OCI-LY7 (cell line): ENCODE data around the gene ZNF598.

ENCODE experiments used
- EZH2phosphoT487 ChIP-seq: fragments of 200-600 bp; sonication (generic); IDR thresholded peaks from 2 replicates; pipeline ENCODE4 v1.6.1; 2018; ENCODE audit warnings: low read depth, borderline replicate concordance, mild to moderate bottlenecking, mixed run types, antibody characterized with exemption, low read length, moderate library complexity, mixed read lengths
- TF ChIP-seq, protein P1 (sequence below): fragments of 200-600 bp; sonication (generic); conservative IDR thresholded peaks from 2 replicates; pipeline ENCODE4 v1.5.1; 2014; ENCODE audit warnings: mild to moderate bottlenecking, antibody characterized with exemption, low read length, moderate library complexity, mixed read lengths

DNA sequence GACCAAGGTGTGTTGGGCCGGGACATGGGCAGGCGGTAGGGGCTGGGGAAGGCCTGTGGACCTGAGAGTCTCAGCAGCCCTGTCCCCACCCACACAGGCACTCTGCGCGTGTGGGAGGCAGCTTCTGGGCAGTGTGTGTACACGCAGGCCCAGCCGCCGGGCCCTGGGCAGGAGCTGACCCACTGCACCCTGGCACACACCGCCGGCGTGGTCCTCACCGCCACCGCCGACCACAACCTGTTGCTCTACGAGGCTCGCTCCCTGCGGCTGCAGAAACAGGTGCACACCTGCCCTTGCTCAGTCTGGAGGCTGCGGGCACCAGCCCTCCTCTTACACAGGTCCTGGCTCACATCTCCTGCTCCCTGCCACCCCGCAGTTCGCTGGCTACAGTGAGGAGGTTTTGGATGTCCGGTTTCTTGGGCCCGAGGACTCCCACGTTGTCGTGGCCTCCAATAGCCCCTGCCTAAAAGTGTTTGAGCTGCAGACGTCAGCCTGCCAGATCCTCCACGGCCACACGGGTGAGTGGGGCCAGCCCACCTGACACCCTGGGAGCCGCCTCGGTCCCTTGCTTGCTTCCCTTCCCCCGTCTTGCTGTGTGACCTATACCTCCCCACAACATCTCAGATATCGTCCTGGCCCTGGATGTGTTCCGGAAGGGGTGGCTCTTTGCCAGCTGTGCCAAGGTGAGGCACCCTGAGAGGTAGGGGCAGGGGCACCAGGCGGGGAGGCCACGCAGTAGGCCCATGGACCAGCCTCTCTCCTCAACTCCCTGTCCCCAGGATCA, 34.0 kb downstream of the ZNF598 start:
- TF ChIP-seq, protein P1, sequence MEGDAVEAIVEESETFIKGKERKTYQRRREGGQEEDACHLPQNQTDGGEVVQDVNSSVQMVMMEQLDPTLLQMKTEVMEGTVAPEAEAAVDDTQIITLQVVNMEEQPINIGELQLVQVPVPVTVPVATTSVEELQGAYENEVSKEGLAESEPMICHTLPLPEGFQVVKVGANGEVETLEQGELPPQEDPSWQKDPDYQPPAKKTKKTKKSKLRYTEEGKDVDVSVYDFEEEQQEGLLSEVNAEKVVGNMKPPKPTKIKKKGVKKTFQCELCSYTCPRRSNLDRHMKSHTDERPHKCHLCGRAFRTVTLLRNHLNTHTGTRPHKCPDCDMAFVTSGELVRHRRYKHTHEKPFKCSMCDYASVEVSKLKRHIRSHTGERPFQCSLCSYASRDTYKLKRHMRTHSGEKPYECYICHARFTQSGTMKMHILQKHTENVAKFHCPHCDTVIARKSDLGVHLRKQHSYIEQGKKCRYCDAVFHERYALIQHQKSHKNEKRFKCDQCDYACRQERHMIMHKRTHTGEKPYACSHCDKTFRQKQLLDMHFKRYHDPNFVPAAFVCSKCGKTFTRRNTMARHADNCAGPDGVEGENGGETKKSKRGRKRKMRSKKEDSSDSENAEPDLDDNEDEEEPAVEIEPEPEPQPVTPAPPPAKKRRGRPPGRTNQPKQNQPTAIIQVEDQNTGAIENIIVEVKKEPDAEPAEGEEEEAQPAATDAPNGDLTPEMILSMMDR = no peak
- TF ChIP-seq EZH2phosphoT487 = no peak
